MCF 10A (cell line): ENCODE results near the gene TBC1D24. TPM values are rescaled to one million over a fixed set of nuclear protein-coding genes. Genes with fewer than 3 reads are reported as not detected.
"Not testable (repeated sequence)": the region's sequence is repeated elsewhere in the genome, so short reads cannot be mapped to it uniquely, and the experiment has no call there.

ENCODE experiments used
- BruUV-seq: library from RNA; stranded (reverse); fragments of 400-500 nt; replicated peaks from 2 replicates; lab custom pipeline; 2021; lab: Mats Ljungman, UMichigan
- CTCF ChIA-PET: fragments of 300-600 bp; sonication (Branson Sonifier 250); formaldehyde crosslinking; extraction: SDS; loops from one replicate; lab custom pipeline; 2021; ENCODE audit warnings: antibody characterized with exemption, inconsistent platforms; lab: Yijun Ruan, JAX
- POLR2A ChIA-PET: fragments of 300-600, 350-650 bp; sonication (Branson Sonifier 250); formaldehyde crosslinking; extraction: SDS; loops from one replicate; lab custom pipeline; 2020; ENCODE audit warnings: antibody characterized with exemption, inconsistent platforms; lab: Yijun Ruan, JAX
- DNase-seq: peaks from one replicate; pipeline ENCODE4 v3.0.0-alpha.2; 2018; ENCODE audit not compliant: unreplicated experiment
- H3K27ac Mint-ChIP-seq: one replicate; pipeline ENCODE4 v1.8.0; 2022; ENCODE audit warnings: mild to moderate bottlenecking, low read depth, mixed read lengths; ENCODE audit not compliant: unreplicated experiment
- H3K27me3 Mint-ChIP-seq: one replicate; pipeline ENCODE4 v1.8.0; 2022; ENCODE audit warnings: mixed read lengths; ENCODE audit not compliant: insufficient read depth, unreplicated experiment
- H3K36me3 Mint-ChIP-seq: one replicate; pipeline ENCODE4 v1.8.0; 2022; ENCODE audit warnings: mild to moderate bottlenecking, moderate library complexity, mixed read lengths; ENCODE audit not compliant: insufficient read depth, unreplicated experiment
- H3K4me1 Mint-ChIP-seq: one replicate; pipeline ENCODE4 v1.8.0; 2022; ENCODE audit warnings: mixed read lengths; ENCODE audit not compliant: insufficient read depth, unreplicated experiment
- H3K4me3 Mint-ChIP-seq: one replicate; pipeline ENCODE4 v1.8.0; 2022; ENCODE audit warnings: mild to moderate bottlenecking, moderate library complexity, mixed read lengths; ENCODE audit not compliant: unreplicated experiment
- H3K9me3 Mint-ChIP-seq: one replicate; pipeline ENCODE4 v1.8.0; 2022; ENCODE audit warnings: mixed read lengths; ENCODE audit not compliant: unreplicated experiment
- intact Hi-C: fragments of 100-400 bp; cut with micrococcal nuclease; formaldehyde crosslinking; loops from 2 replicates; pipeline ENCODE4 v1.14.1; 2022
- total RNA-seq: library from RNA; stranded (reverse); gene quantifications from 2 replicates; pipeline ENCODE4 v1.2.3, GENCODE V29; 2022
- TF ChIP-seq, protein P1 (sequence below): fragments of 200-600 bp; IDR thresholded peaks from one replicate; pipeline ENCODE4 v1.8.0; 2022; ENCODE audit warnings: antibody characterized with exemption, mild to moderate bottlenecking; ENCODE audit not compliant: unreplicated experiment

The TBC1D24 gene
- total RNA-seq, 1 experiment from 2014 or later: 8.1 TPM

- BruUV-seq: no TSS peak
- no peak for DNase-seq
Observed at GRCh38 chr16:2436110-2436509, 38.8 kb upstream of the TBC1D24 start.

DNA sequence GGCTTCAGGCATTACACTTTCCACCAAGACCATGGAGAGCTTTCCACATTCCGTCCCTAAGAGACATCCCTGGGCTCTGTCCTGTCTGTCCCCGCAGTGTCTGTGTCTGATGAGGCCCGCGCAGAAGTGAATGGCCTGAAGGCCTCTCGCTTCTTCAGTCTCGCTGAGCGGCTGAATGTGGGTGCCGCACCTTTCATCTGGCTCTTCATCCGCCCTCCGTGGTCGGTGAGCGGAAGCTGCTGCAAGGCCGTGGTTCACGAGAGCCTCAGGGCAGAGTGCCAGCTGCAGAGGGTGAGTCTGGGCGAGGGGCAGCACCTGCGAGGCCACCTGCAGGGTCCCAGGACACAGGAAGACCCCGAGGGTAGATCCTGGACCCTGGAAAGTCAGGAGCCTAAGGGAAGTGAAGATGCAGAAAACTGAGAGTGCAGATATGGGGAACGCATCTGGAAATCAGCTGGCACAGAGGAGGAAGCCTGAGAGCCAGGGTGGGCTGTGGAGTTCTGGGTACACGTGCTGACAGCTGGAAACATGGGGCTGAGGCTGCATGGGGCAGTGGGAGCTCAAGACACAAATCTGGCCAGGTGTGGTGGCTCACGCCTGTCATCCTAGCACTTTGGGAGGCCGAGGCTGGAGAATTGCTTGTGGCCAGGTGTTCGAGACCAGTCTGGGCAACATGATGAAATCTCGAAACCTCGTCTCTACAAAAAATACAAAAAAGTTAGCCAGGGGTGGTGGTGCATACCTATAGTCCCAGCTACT lies 37.7 kb upstream of the TBC1D24 start:
- no peak for DNase-seq
- no peak overlapping the region for H3K4me3 Mint-ChIP-seq
- H3K9me3 Mint-ChIP-seq: no peaks in the 10 kb centered on the region
- no TSS peak for BruUV-seq
- ChIA-PET CTCF (interaction anchor here (0.6 kb wide), 1 partner anchor 64 kb away, joined by 3 read pairs; no protein-coding TSS in a partner anchor), POLR2A (no interaction called here)
- H3K36me3 Mint-ChIP-seq: peaks cover 61% of the 10 kb centered on the region
- intact Hi-C loops: no loop called here
- H3K4me1 Mint-ChIP-seq: no peaks in the 10 kb centered on the region
- H3K27ac Mint-ChIP-seq: no peak overlapping the region
- no peaks in the 10 kb centered on the region for H3K27me3 Mint-ChIP-seq
- TF ChIP-seq, protein P1, sequence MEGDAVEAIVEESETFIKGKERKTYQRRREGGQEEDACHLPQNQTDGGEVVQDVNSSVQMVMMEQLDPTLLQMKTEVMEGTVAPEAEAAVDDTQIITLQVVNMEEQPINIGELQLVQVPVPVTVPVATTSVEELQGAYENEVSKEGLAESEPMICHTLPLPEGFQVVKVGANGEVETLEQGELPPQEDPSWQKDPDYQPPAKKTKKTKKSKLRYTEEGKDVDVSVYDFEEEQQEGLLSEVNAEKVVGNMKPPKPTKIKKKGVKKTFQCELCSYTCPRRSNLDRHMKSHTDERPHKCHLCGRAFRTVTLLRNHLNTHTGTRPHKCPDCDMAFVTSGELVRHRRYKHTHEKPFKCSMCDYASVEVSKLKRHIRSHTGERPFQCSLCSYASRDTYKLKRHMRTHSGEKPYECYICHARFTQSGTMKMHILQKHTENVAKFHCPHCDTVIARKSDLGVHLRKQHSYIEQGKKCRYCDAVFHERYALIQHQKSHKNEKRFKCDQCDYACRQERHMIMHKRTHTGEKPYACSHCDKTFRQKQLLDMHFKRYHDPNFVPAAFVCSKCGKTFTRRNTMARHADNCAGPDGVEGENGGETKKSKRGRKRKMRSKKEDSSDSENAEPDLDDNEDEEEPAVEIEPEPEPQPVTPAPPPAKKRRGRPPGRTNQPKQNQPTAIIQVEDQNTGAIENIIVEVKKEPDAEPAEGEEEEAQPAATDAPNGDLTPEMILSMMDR: no peak

More at GRCh38 chr16:2436110-2436509, 38.8 kb upstream of the TBC1D24 start:
- Mint-ChIP-seq H3K36me3 (peaks cover 56% of the 10 kb centered on the region), H3K27ac (no peak overlapping the region), H3K4me1 (no peaks in the 10 kb centered on the region), H3K27me3 (no peaks in the 10 kb centered on the region), H3K4me3 (no peak overlapping the region), H3K9me3 (no peaks in the 10 kb centered on the region)
- ChIA-PET POLR2A (interaction anchor here (1.2 kb wide), 1 partner anchor 163 kb away, joined by 3 read pairs; no protein-coding TSS in a partner anchor), CTCF (interaction anchor here (0.7 kb wide), 1 partner anchor 1242 kb away, joined by 3 read pairs; no protein-coding TSS in a partner anchor)
- TF ChIP-seq, protein P1: no peak
- intact Hi-C loops: no loop called here

DNA sequence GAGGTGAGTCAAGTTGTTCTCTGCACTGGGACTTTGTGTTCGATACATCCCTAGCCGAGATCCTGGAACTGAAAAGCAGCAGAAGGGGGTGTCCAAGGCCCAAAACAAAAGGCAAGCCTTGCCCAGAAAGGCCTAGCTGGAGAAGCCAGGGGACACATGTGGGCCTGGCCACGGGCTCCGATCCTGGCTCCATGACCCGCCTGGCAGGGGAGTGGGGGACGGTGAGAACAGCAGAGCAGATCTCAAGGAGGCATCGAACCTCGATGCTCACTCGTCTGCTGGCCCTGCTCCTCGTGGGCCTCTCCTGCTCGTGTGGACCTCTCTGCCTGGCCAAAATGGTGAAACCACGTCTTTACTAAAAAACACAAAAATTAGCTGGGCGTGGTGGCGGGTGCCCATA lies 36.8 kb upstream of the TBC1D24 start:
- no peak for DNase-seq
- Mint-ChIP-seq H3K27ac (no peak overlapping the region), H3K36me3 (peaks cover 60% of the 10 kb centered on the region), H3K9me3 (no peaks in the 10 kb centered on the region), H3K4me3 (no peak overlapping the region), H3K4me1 (no peaks in the 10 kb centered on the region), H3K27me3 (no peaks in the 10 kb centered on the region)
- POLR2A ChIA-PET: no interaction called here
- CTCF ChIA-PET: interaction anchor here (0.6 kb wide), 2 partner anchors 17 to 64 kb away, joined by 3 read pairs; no protein-coding TSS in a partner anchor
- BruUV-seq: no TSS peak
- intact Hi-C loops: no loop called here
- TF ChIP-seq, protein P1: no peak

DNA sequence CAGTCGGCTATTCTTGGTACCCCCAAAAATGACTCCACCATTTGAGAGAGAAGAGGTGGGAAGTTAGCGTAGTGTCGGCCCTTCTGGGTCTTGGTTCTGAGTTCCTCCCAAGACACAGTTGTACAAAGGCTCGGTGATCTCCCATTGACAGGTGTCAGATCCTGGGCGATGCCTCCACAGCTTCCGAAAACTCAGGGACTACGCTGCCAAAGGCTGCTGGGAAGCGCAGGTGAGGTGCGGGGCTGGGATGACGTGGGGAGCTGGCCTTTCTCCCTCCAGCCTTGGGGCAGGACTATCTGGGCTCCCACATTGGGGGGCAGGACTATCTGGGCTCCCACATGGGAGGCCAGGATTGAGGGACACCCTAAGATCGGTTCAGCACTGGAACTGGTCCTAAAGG lies 35.3 kb upstream of the TBC1D24 start:
- no peak for DNase-seq
- Mint-ChIP-seq H3K36me3 (peaks cover 54% of the 10 kb centered on the region), H3K4me1 (no peaks in the 10 kb centered on the region), H3K27ac (no peak overlapping the region), H3K27me3 (no peaks in the 10 kb centered on the region), H3K9me3 (no peaks in the 10 kb centered on the region), H3K4me3 (no peak overlapping the region)
- BruUV-seq: no TSS peak
- CTCF ChIA-PET: interaction anchor here (0.6 to 1.3 kb wide), 4 partner anchors 10 to 99 kb away, joined by 3 to 5 read pairs (median 3); partner anchors contain the start of gene ABCA3
- intact Hi-C loops: no loop called here
- POLR2A ChIA-PET: no interaction called here
- TF ChIP-seq, protein P1: no peak

DNA sequence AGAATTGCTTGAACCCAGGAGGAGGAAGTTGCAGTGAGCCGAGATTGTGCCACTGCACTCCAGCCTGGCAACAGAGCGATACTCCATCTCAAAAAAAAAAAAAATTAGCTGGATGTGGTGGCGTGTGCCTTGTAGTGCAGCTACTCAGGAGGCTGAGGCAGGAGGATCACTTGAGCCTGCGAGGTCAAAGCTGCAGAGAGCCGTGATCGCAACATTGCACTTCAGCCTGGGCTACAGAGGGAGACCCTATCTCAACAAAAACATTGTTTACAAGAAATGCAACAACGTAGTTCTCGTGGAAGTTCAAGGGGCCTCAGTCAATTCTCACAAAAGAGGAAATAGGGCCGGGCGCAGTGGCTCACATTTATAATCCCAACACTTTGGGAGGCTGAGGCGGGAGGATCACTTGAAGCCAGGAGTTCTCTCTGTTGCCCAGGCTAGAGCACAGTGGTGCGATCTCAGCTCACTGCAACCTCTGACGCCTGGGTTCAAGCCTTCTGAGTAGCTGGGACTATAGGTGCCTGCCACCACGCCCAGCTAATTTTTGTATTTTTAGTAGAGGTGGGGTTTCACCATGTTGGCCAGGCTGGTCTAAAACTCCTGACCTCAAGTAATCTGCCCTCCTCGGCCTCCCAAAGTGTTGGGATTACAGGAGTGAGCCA lies 33.7 kb upstream of the TBC1D24 start:
- BruUV-seq: not testable (repeated sequence)
- POLR2A ChIA-PET: interaction anchor here (0.8 kb wide), 2 partner anchors 23 to 34 kb away, joined by 3 read pairs; partner anchors contain the start of gene TBC1D24

More for the DNA sequence above, 33.7 kb upstream of the TBC1D24 start:
- H3K4me3 Mint-ChIP-seq, H3K4me1 Mint-ChIP-seq, intact Hi-C loops, H3K9me3 Mint-ChIP-seq, H3K27ac Mint-ChIP-seq, DNase-seq, H3K27me3 Mint-ChIP-seq: not testable (repeated sequence)
- peaks cover 50% of the 10 kb centered on the region for H3K36me3 Mint-ChIP-seq
- CTCF ChIA-PET: interaction anchor here (0.5 to 0.9 kb wide), 3 partner anchors 11 to 182 kb away, joined by 3 to 5 read pairs (median 3); no protein-coding TSS in a partner anchor
